Mucosa of stomach (tissue), 1 donor: Measurements from ENCODE around the gene GPHN.
"Not testable (repeated sequence)": the region's sequence is repeated elsewhere in the genome, so short reads cannot be mapped to it uniquely, and the experiment has no call there.

Experiments
- H3K27me3 ChIP-seq: one replicate; pipeline ENCODE4 v1.7.0; 2013; ENCODE audit warnings: mild to moderate bottlenecking, low read length; ENCODE audit not compliant: control insufficient read depth, insufficient read depth
- H3K36me3 ChIP-seq: one replicate; pipeline ENCODE4 v1.7.0; 2013; ENCODE audit warnings: low read length; ENCODE audit not compliant: control insufficient read depth, insufficient read depth
- H3K4me1 ChIP-seq: one replicate; pipeline ENCODE4 v1.7.0; 2013; ENCODE audit warnings: mild to moderate bottlenecking, low read length; ENCODE audit not compliant: control insufficient read depth, insufficient read depth
- H3K4me3 ChIP-seq: one replicate; pipeline ENCODE4 v1.7.0; 2013; ENCODE audit warnings: low read length
- H3K9ac ChIP-seq: one replicate; pipeline ENCODE4 v1.7.0; 2013; ENCODE audit warnings: mild to moderate bottlenecking, low read length, moderate library complexity
- H3K9me3 ChIP-seq: one replicate; pipeline ENCODE4 v1.7.0; 2013; ENCODE audit warnings: mild to moderate bottlenecking, low read length, moderate library complexity; ENCODE audit not compliant: control insufficient read depth
- donor health status: Pancreatic carcinoma.

The GPHN gene

GRCh38 chr14:66507181-66507721, 696 bp upstream of the GPHN start:
- Histone ChIP-seq H3K4me3 (peak overlapping the region; percentile 15), H3K9ac (peak overlapping the region; percentile 90), H3K4me1 (peaks cover 4% of the 10 kb centered on the region), H3K36me3 (no peaks in the 10 kb centered on the region), H3K27me3 (no peaks in the 10 kb centered on the region), H3K9me3 (no peaks in the 10 kb centered on the region)

- Histone ChIP-seq H3K4me3 (peak overlapping the region; percentile 15), H3K4me1 (peaks cover 4% of the 10 kb centered on the region), H3K36me3 (no peaks in the 10 kb centered on the region), H3K27me3 (no peaks in the 10 kb centered on the region), H3K9me3 (no peaks in the 10 kb centered on the region), H3K9ac (peak overlapping the region; percentile 90)
Measured at GRCh38 chr14:66508547-66508845, 549 bp downstream of the GPHN start.

GRCh38 chr14:66508846-66509621, 1.1 kb downstream of the GPHN start:
- Histone ChIP-seq H3K9ac (peak overlapping the region; percentile 90), H3K4me1 (peaks cover 4% of the 10 kb centered on the region), H3K36me3 (no peaks in the 10 kb centered on the region), H3K27me3 (no peaks in the 10 kb centered on the region), H3K9me3 (no peaks in the 10 kb centered on the region), H3K4me3 (peak overlapping the region; percentile 15)

GRCh38 chr14:66509874-66510273, 1.9 kb downstream of the GPHN start:
- Histone ChIP-seq H3K36me3 (no peaks in the 10 kb centered on the region), H3K4me1 (peaks cover 4% of the 10 kb centered on the region), H3K9me3 (no peaks in the 10 kb centered on the region), H3K9ac (peak overlapping the region; percentile 90), H3K27me3 (no peaks in the 10 kb centered on the region), H3K4me3 (no peak overlapping the region)

- Histone ChIP-seq H3K27me3 (no peaks in the 10 kb centered on the region), H3K9ac (no peak overlapping the region), H3K9me3 (no peaks in the 10 kb centered on the region), H3K36me3 (no peaks in the 10 kb centered on the region), H3K4me1 (peaks cover 4% of the 10 kb centered on the region), H3K4me3 (no peak overlapping the region)
Measured at GRCh38 chr14:66511849-66512248, 3.9 kb downstream of the GPHN start.

GRCh38 chr14:66514213-66514612, 6.3 kb downstream of the GPHN start:
- Histone ChIP-seq H3K9me3 (no peaks in the 10 kb centered on the region), H3K36me3 (no peaks in the 10 kb centered on the region), H3K27me3 (no peaks in the 10 kb centered on the region), H3K4me3 (no peak overlapping the region), H3K9ac (no peak overlapping the region), H3K4me1 (peaks cover 4% of the 10 kb centered on the region)

GRCh38 chr14:66530526-66530925, 22.6 kb downstream of the GPHN start:
- Histone ChIP-seq H3K4me1 (peaks cover 4% of the 10 kb centered on the region), H3K36me3 (no peaks in the 10 kb centered on the region), H3K9me3 (no peaks in the 10 kb centered on the region), H3K27me3 (no peaks in the 10 kb centered on the region), H3K4me3 (no peak overlapping the region), H3K9ac (no peak overlapping the region)

GRCh38 chr14:66539034-66539433, 31.1 kb downstream of the GPHN start:
- H3K9ac ChIP-seq = no peak overlapping the region
- H3K4me3 ChIP-seq = no peak overlapping the region

GRCh38 chr14:66540038-66540437, 32.1 kb downstream of the GPHN start:
- H3K9ac ChIP-seq = no peak overlapping the region
- no peaks in the 10 kb centered on the region for H3K27me3 ChIP-seq
- no peaks in the 10 kb centered on the region for H3K36me3 ChIP-seq
- H3K4me3 ChIP-seq = no peak overlapping the region
- H3K9me3 ChIP-seq = no peaks in the 10 kb centered on the region
- H3K4me1 ChIP-seq = no peaks in the 10 kb centered on the region

More at GRCh38 chr14:66539034-66539433, 31.1 kb downstream of the GPHN start:
- no peaks in the 10 kb centered on the region for H3K27me3 ChIP-seq
- no peaks in the 10 kb centered on the region for H3K9me3 ChIP-seq
- H3K4me1 ChIP-seq = no peaks in the 10 kb centered on the region
- H3K36me3 ChIP-seq = no peaks in the 10 kb centered on the region

- no peaks in the 10 kb centered on the region for H3K4me1 ChIP-seq
- no peaks in the 10 kb centered on the region for H3K27me3 ChIP-seq
- no peak overlapping the region for H3K9ac ChIP-seq
- H3K4me3 ChIP-seq = no peak overlapping the region
- H3K9me3 ChIP-seq = no peaks in the 10 kb centered on the region
- no peaks in the 10 kb centered on the region for H3K36me3 ChIP-seq
Measured at GRCh38 chr14:66541627-66542026, 33.7 kb downstream of the GPHN start.

GRCh38 chr14:66543996-66544395, 36.0 kb downstream of the GPHN start:
- Histone ChIP-seq H3K4me3 (no peak overlapping the region), H3K9me3 (no peaks in the 10 kb centered on the region), H3K4me1 (no peaks in the 10 kb centered on the region), H3K9ac (no peak overlapping the region), H3K36me3 (no peaks in the 10 kb centered on the region), H3K27me3 (no peaks in the 10 kb centered on the region)

GRCh38 chr14:66545191-66545590, 37.2 kb downstream of the GPHN start:
- not testable (repeated sequence) for H3K4me1 ChIP-seq, H3K36me3 ChIP-seq, H3K4me3 ChIP-seq, H3K9me3 ChIP-seq, H3K27me3 ChIP-seq, H3K9ac ChIP-seq

- not testable (repeated sequence) for H3K9ac ChIP-seq, H3K36me3 ChIP-seq, H3K4me1 ChIP-seq, H3K4me3 ChIP-seq, H3K9me3 ChIP-seq, H3K27me3 ChIP-seq
Measured at GRCh38 chr14:66545751-66546150, 37.8 kb downstream of the GPHN start.
